GM18951 (cell line): Measurements from ENCODE around the gene KLK1.
"Not testable (repeated sequence)": the region's sequence is repeated elsewhere in the genome, so short reads cannot be mapped to it uniquely, and the experiment has no call there.

Source experiments
- POLR2A ChIP-seq: IDR thresholded peaks from 4 replicates; pipeline ENCODE4 v1.6.1; 2011; ENCODE audit warnings: mild to moderate bottlenecking; ENCODE audit not compliant: insufficient read length, insufficient read depth; ENCODE audit errors: extremely low read depth
- in situ Hi-C: fragments of 300-500 bp; cut with MboI; formaldehyde crosslinking; loops from one replicate; pipeline ENCODE4 v1.12.0; 2022; ENCODE audit warnings: low sequenced_read_pairs, mixed read lengths, inconsistent platforms; ENCODE audit not compliant: unreplicated experiment

Gene KLK1

GRCh38 chr19:50790922-50791467 is 32.6 kb downstream of the KLK1 start:
- TF ChIP-seq POLR2A = no peak
- in situ Hi-C loops = loop anchor here (10.0 to 25.0 kb wide), 2 partner anchors 134 to 429 kb away; partner anchors contain the start of gene NAPSA

GRCh38 chr19:50790396-50790795 is 33.2 kb downstream of the KLK1 start, which contains the start of gene ACP4:
Gene ACP4, plus strand, starts transcription at chr19:50790415. Its CDS starts 0 bp downstream, at chr19:50790415.
- in situ Hi-C loops = loop anchor here (10.0 to 25.0 kb wide), 2 partner anchors 134 to 428 kb away; partner anchors contain the start of gene NAPSA
- no peak for TF ChIP-seq POLR2A

GRCh38 chr19:50785329-50785728 is 38.3 kb downstream of the KLK1 start:
- TF ChIP-seq POLR2A = no peak
- in situ Hi-C loops = loop anchor here (25.0 kb wide), 1 partner anchor 423 kb away; the partner anchor contains the start of gene NAPSA

GRCh38 chr19:50784710-50785109 is 38.9 kb downstream of the KLK1 start:
- in situ Hi-C loops = loop anchor here (25.0 kb wide), 1 partner anchor 422 kb away; the partner anchor contains the start of gene NAPSA
- no peak for TF ChIP-seq POLR2A

- in situ Hi-C loops = loop anchor here (25.0 kb wide), 1 partner anchor 421 kb away; the partner anchor contains the start of gene NAPSA
Measured at GRCh38 chr19:50783848-50784152, 39.8 kb downstream of the KLK1 start.

- in situ Hi-C loops = loop anchor here (25.0 kb wide), 1 partner anchor 419 kb away; the partner anchor contains the start of gene NAPSA
Measured at GRCh38 chr19:50780753-50781435, 42.7 kb downstream of the KLK1 start.

GRCh38 chr19:50779504-50780457 is 43.8 kb downstream of the KLK1 start:
- in situ Hi-C loops = loop anchor here (25.0 kb wide), 1 partner anchor 417 kb away; the partner anchor contains the start of gene NAPSA
- TF ChIP-seq POLR2A = no peak

More at GRCh38 chr19:50780753-50781435, 42.7 kb downstream of the KLK1 start:
- TF ChIP-seq POLR2A = no peak

- in situ Hi-C loops = loop anchor here (25.0 kb wide), 1 partner anchor 417 kb away; the partner anchor contains the start of gene NAPSA
Measured at GRCh38 chr19:50778906-50779430, 44.6 kb downstream of the KLK1 start.

GRCh38 chr19:50777830-50778303 is 45.7 kb downstream of the KLK1 start:
- in situ Hi-C loops = loop anchor here (25.0 kb wide), 1 partner anchor 416 kb away; the partner anchor contains the start of gene NAPSA
- no peak for TF ChIP-seq POLR2A

More at GRCh38 chr19:50778906-50779430, 44.6 kb downstream of the KLK1 start:
- no peak for TF ChIP-seq POLR2A

- no peak for TF ChIP-seq POLR2A
- in situ Hi-C loops = loop anchor here (25.0 kb wide), 1 partner anchor 415 kb away; the partner anchor contains the start of gene NAPSA
Measured at GRCh38 chr19:50777261-50777660, 46.3 kb downstream of the KLK1 start.

- in situ Hi-C loops = loop anchor here (25.0 kb wide), 1 partner anchor 414 kb away; the partner anchor contains the start of gene NAPSA
- no peak for TF ChIP-seq POLR2A
Measured at GRCh38 chr19:50776131-50776530, 47.5 kb downstream of the KLK1 start.

GRCh38 chr19:50773454-50773853 is 50.1 kb downstream of the KLK1 start:
- in situ Hi-C loops = not testable (repeated sequence)

- in situ Hi-C loops = not testable (repeated sequence)
Measured at GRCh38 chr19:50772912-50773311, 50.7 kb downstream of the KLK1 start.

GRCh38 chr19:50772476-50772875 is 51.1 kb downstream of the KLK1 start:
- in situ Hi-C loops = no loop called here
- no peak for TF ChIP-seq POLR2A
